HL-60 (cell line): ENCODE data around the gene FCHSD2.

Source experiments
- DNase-seq, 2 experiments: peaks; one replicate each; pipeline ENCODE4 v3.0.0-alpha.2; 2010 to 2020; ENCODE audit warnings: low read depth in 1 of 2, low spot score in 1 of 2
- H3K27ac ChIP-seq: fragments of 250-450 bp; sonication (Bioruptor Pico); replicated peaks from 2 replicates; pipeline ENCODE4 v1.5.1; 2020; ENCODE audit warnings: mild to moderate bottlenecking, moderate library complexity
- H3K27me3 ChIP-seq: fragments of 250-450 bp; sonication (Bioruptor Pico); 2 replicates; pipeline ENCODE4 v1.5.1; 2021; ENCODE audit warnings: mild to moderate bottlenecking, moderate library complexity; ENCODE audit not compliant: insufficient read depth, poor library complexity, severe bottlenecking
- H3K4me3 ChIP-seq: replicated peaks from 2 replicates; pipeline ENCODE4 v1.5.1; 2011; ENCODE audit warnings: mild to moderate bottlenecking, control low read depth, low read length; ENCODE audit not compliant: insufficient read depth
- GABPA ChIP-seq: IDR thresholded peaks from 2 replicates; pipeline ENCODE4 v1.6.1; 2012; ENCODE audit warnings: low read depth
- POLR2AphosphoS5 ChIP-seq: IDR thresholded peaks from 2 replicates; pipeline ENCODE4 v1.6.1; 2012; ENCODE audit warnings: low read depth
- SPI1 ChIP-seq: IDR thresholded peaks from 2 replicates; pipeline ENCODE4 v1.6.1; 2012; ENCODE audit warnings: low read depth, mild to moderate bottlenecking, borderline replicate concordance
- TF ChIP-seq, protein P1 (sequence below): IDR thresholded peaks from one replicate; pipeline ENCODE4 v1.5.1; 2011; ENCODE audit warnings: low read length, control low read depth, inconsistent platforms; ENCODE audit not compliant: insufficient read depth
- TF ChIP-seq, protein P2 (sequence below): IDR thresholded peaks from 2 replicates; pipeline ENCODE4 v1.6.1; 2012; ENCODE audit warnings: low read depth; ENCODE audit not compliant: insufficient replicate concordance

FCHSD2 gene

GRCh38 chr11:73177778-73178539 is 35.8 kb upstream of the FCHSD2 start:
- DNase-seq, result peak; percentile 62 to 85
- Histone ChIP-seq H3K4me3 (no peak overlapping the region), H3K27ac (no peak overlapping the region), H3K27me3 (no peaks in the 10 kb centered on the region)
- TF ChIP-seq POLR2AphosphoS5, result no peak
- TF ChIP-seq, protein P1, sequence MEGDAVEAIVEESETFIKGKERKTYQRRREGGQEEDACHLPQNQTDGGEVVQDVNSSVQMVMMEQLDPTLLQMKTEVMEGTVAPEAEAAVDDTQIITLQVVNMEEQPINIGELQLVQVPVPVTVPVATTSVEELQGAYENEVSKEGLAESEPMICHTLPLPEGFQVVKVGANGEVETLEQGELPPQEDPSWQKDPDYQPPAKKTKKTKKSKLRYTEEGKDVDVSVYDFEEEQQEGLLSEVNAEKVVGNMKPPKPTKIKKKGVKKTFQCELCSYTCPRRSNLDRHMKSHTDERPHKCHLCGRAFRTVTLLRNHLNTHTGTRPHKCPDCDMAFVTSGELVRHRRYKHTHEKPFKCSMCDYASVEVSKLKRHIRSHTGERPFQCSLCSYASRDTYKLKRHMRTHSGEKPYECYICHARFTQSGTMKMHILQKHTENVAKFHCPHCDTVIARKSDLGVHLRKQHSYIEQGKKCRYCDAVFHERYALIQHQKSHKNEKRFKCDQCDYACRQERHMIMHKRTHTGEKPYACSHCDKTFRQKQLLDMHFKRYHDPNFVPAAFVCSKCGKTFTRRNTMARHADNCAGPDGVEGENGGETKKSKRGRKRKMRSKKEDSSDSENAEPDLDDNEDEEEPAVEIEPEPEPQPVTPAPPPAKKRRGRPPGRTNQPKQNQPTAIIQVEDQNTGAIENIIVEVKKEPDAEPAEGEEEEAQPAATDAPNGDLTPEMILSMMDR, result peak; percentile 63

DNA sequence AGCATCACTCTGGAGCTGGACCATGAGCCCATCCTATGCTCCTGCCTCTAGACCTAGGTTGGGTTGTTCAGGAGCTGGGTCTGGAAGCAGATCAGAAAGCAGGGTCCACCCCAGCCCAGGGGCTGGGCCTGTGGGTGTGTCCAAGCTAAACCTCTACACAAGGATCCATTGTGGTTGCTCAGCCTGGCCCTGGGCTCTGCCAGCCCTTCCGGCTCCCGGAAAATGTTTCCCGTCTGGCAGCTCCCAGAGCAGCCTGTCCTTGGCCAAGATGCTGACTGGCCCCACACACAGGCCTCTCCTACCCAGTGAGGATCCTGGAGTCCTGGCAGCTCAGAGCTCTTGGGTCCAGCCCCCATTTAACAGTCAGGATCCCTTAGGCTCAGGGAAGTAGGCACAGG is 35.3 kb upstream of the FCHSD2 start:
- TF ChIP-seq, protein P1, result no peak
- TF ChIP-seq POLR2AphosphoS5 (no peak), GABPA (no peak), SPI1 (no peak)
- TF ChIP-seq, protein P2, sequence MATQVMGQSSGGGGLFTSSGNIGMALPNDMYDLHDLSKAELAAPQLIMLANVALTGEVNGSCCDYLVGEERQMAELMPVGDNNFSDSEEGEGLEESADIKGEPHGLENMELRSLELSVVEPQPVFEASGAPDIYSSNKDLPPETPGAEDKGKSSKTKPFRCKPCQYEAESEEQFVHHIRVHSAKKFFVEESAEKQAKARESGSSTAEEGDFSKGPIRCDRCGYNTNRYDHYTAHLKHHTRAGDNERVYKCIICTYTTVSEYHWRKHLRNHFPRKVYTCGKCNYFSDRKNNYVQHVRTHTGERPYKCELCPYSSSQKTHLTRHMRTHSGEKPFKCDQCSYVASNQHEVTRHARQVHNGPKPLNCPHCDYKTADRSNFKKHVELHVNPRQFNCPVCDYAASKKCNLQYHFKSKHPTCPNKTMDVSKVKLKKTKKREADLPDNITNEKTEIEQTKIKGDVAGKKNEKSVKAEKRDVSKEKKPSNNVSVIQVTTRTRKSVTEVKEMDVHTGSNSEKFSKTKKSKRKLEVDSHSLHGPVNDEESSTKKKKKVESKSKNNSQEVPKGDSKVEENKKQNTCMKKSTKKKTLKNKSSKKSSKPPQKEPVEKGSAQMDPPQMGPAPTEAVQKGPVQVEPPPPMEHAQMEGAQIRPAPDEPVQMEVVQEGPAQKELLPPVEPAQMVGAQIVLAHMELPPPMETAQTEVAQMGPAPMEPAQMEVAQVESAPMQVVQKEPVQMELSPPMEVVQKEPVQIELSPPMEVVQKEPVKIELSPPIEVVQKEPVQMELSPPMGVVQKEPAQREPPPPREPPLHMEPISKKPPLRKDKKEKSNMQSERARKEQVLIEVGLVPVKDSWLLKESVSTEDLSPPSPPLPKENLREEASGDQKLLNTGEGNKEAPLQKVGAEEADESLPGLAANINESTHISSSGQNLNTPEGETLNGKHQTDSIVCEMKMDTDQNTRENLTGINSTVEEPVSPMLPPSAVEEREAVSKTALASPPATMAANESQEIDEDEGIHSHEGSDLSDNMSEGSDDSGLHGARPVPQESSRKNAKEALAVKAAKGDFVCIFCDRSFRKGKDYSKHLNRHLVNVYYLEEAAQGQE, result no peak
- Histone ChIP-seq H3K4me3 (no peak overlapping the region), H3K27ac (no peak overlapping the region), H3K27me3 (no peaks in the 10 kb centered on the region)
- DNase-seq, result no peak

- no peak overlapping the region for H3K27ac ChIP-seq
- no peak overlapping the region for H3K4me3 ChIP-seq
- no peaks in the 10 kb centered on the region for H3K27me3 ChIP-seq
- no peak for DNase-seq
- TF ChIP-seq, protein P1, result no peak
- TF ChIP-seq GABPA (no peak), SPI1 (no peak), POLR2AphosphoS5 (no peak)
- TF ChIP-seq, protein P2, result no peak
Measured at GRCh38 chr11:73176874-73177155, 34.7 kb upstream of the FCHSD2 start.
